Skeletal muscle tissue (tissue), 4 donors: ENCODE results near the gene GRID1. TPM values are rescaled to one million over a fixed set of nuclear protein-coding genes. Genes with fewer than 3 reads are reported as not detected.

Source experiments
- H3K27ac ChIP-seq: one replicate; pipeline ENCODE4 v1.7.0; 2013; ENCODE audit warnings: mild to moderate bottlenecking, low read depth, low read length, inconsistent platforms
- H3K27me3 ChIP-seq, 3 donors: one replicate each; pipeline ENCODE4 v1.7.0; 2013; ENCODE audit warnings: low read length in 3 of 3; ENCODE audit not compliant: control insufficient read depth in 3 of 3, insufficient read depth in 3 of 3
- H3K36me3 ChIP-seq, 3 donors: one replicate each; pipeline ENCODE4 v1.7.0; 2013; ENCODE audit warnings: low read length in 3 of 3; ENCODE audit not compliant: control insufficient read depth in 3 of 3, insufficient read depth in 3 of 3
- H3K4me1 ChIP-seq, 3 donors: one replicate each; pipeline ENCODE4 v1.7.0; 2013; ENCODE audit warnings: low read length in 3 of 3, mild to moderate bottlenecking in 3 of 3; ENCODE audit not compliant: control insufficient read depth in 3 of 3, insufficient read depth in 3 of 3
- H3K4me3 ChIP-seq, 3 donors: one replicate each; pipeline ENCODE4 v1.7.0; 2013; ENCODE audit warnings: low read length in 3 of 3
- H3K9ac ChIP-seq, 3 donors: one replicate each; pipeline ENCODE4 v1.7.0; 2013; ENCODE audit warnings: low read length in 3 of 3, mild to moderate bottlenecking in 3 of 3, moderate library complexity in 2 of 3, low read depth in 1 of 3
- H3K9me3 ChIP-seq, 3 donors: one replicate each; pipeline ENCODE4 v1.7.0; 2013; ENCODE audit warnings: low read length in 3 of 3; ENCODE audit not compliant: control insufficient read depth in 3 of 3
- total RNA-seq: library from RNA; depleted of rRNA; stranded (reverse); fragments of >200 nt; gene quantifications from one replicate; pipeline ENCODE4 v1.2.3, GENCODE V29; 2014
- donor health status: Osteomylitis.

GRID1 gene
- total RNA-seq, 1 donor from 2014 or later = 2.1 TPM

GRCh38 chr10:86340991-86341260, 25.7 kb downstream of the GRID1 start:
- Histone ChIP-seq H3K27me3 (peaks cover 0 to 21% (median 17%) of the 10 kb centered on the region in 3 donors), H3K36me3 (no peaks in the 10 kb centered on the region), H3K4me1 (no peaks in the 10 kb centered on the region), H3K9ac (no peak overlapping the region), H3K4me3 (no peak overlapping the region), H3K27ac (no peak overlapping the region), H3K9me3 (peaks cover 0 to 2% (median 0%) of the 10 kb centered on the region in 3 donors)

GRCh38 chr10:86340176-86340990, 26.2 kb downstream of the GRID1 start:
- H3K36me3 ChIP-seq = no peaks in the 10 kb centered on the region
- peaks cover 0 to 21% (median 17%) of the 10 kb centered on the region in 3 donors for H3K27me3 ChIP-seq
- no peak overlapping the region for H3K4me3 ChIP-seq
- no peak overlapping the region for H3K9ac ChIP-seq
- no peak overlapping the region for H3K27ac ChIP-seq
- H3K4me1 ChIP-seq = no peaks in the 10 kb centered on the region
- peaks cover 0 to 2% (median 0%) of the 10 kb centered on the region in 3 donors for H3K9me3 ChIP-seq

GRCh38 chr10:86339226-86339865, 27.2 kb downstream of the GRID1 start:
- no peak overlapping the region for H3K27ac ChIP-seq

GRCh38 chr10:86337121-86337601, 29.4 kb downstream of the GRID1 start:
- no peaks in the 10 kb centered on the region for H3K4me1 ChIP-seq
- H3K9me3 ChIP-seq = peaks cover 0 to 2% (median 0%) of the 10 kb centered on the region in 3 donors
- no peak overlapping the region for H3K4me3 ChIP-seq

More at GRCh38 chr10:86339226-86339865, 27.2 kb downstream of the GRID1 start:
- no peak overlapping the region for H3K9ac ChIP-seq
- H3K4me1 ChIP-seq = no peaks in the 10 kb centered on the region
- H3K27me3 ChIP-seq = peaks cover 0 to 21% (median 17%) of the 10 kb centered on the region in 3 donors
- no peaks in the 10 kb centered on the region for H3K36me3 ChIP-seq
- no peak overlapping the region for H3K4me3 ChIP-seq
- H3K9me3 ChIP-seq = peaks cover 0 to 2% (median 0%) of the 10 kb centered on the region in 3 donors

GRCh38 chr10:86336341-86336740, 30.3 kb downstream of the GRID1 start:
- Histone ChIP-seq H3K9me3 (peaks cover 0 to 2% (median 0%) of the 10 kb centered on the region in 3 donors), H3K9ac (no peak overlapping the region), H3K4me3 (no peak overlapping the region), H3K36me3 (no peaks in the 10 kb centered on the region), H3K27me3 (peaks cover 0 to 21% (median 13%) of the 10 kb centered on the region in 3 donors), H3K4me1 (no peaks in the 10 kb centered on the region), H3K27ac (no peak overlapping the region)

More at GRCh38 chr10:86337121-86337601, 29.4 kb downstream of the GRID1 start:
- H3K27ac ChIP-seq = no peak overlapping the region
- H3K36me3 ChIP-seq = no peaks in the 10 kb centered on the region
- H3K27me3 ChIP-seq = peaks cover 0 to 21% (median 17%) of the 10 kb centered on the region in 3 donors
- H3K9ac ChIP-seq = no peak overlapping the region

GRCh38 chr10:86335831-86336230, 30.8 kb downstream of the GRID1 start:
- Histone ChIP-seq H3K4me1 (no peaks in the 10 kb centered on the region), H3K27ac (no peak overlapping the region), H3K9ac (no peak overlapping the region), H3K4me3 (no peak overlapping the region), H3K27me3 (peaks cover 0 to 21% (median 13%) of the 10 kb centered on the region in 3 donors), H3K36me3 (no peaks in the 10 kb centered on the region), H3K9me3 (peaks cover 0 to 2% (median 0%) of the 10 kb centered on the region in 3 donors)

- H3K9me3 ChIP-seq = peaks cover 0 to 2% (median 0%) of the 10 kb centered on the region in 3 donors
- peaks cover 0 to 18% (median 13%) of the 10 kb centered on the region in 3 donors for H3K27me3 ChIP-seq
- H3K4me1 ChIP-seq = no peaks in the 10 kb centered on the region
- no peak overlapping the region for H3K4me3 ChIP-seq
- H3K9ac ChIP-seq = no peak overlapping the region
- H3K36me3 ChIP-seq = no peaks in the 10 kb centered on the region
- no peak overlapping the region for H3K27ac ChIP-seq
Measured at GRCh38 chr10:86335257-86335656, 31.3 kb downstream of the GRID1 start.

- Histone ChIP-seq H3K4me3 (no peak overlapping the region), H3K9ac (no peak overlapping the region), H3K36me3 (no peaks in the 10 kb centered on the region), H3K4me1 (no peaks in the 10 kb centered on the region), H3K9me3 (peaks cover 0 to 2% (median 0%) of the 10 kb centered on the region in 3 donors), H3K27ac (no peak overlapping the region), H3K27me3 (peaks cover 0 to 14% (median 9%) of the 10 kb centered on the region in 3 donors)
Measured at GRCh38 chr10:86334488-86335085, 32.0 kb downstream of the GRID1 start.

GRCh38 chr10:86333826-86334487, 32.6 kb downstream of the GRID1 start:
- Histone ChIP-seq H3K4me3 (no peak overlapping the region), H3K9me3 (peaks cover 0 to 2% (median 0%) of the 10 kb centered on the region in 3 donors), H3K27me3 (peaks cover 0 to 13% (median 4%) of the 10 kb centered on the region in 3 donors), H3K9ac (no peak overlapping the region), H3K27ac (no peak overlapping the region), H3K36me3 (no peaks in the 10 kb centered on the region), H3K4me1 (no peaks in the 10 kb centered on the region)
